Ectodermal cell (in vitro differentiated cells): ENCODE measurements around the gene YDJC. TPM values are rescaled to one million over a fixed set of nuclear protein-coding genes. Genes with fewer than 3 reads are reported as not detected.
"Not testable (repeated sequence)": the region's sequence is repeated elsewhere in the genome, so short reads cannot be mapped to it uniquely, and the experiment has no call there.

Experiments used
- H3K27ac ChIP-seq: 2 replicates; pipeline ENCODE4 v1.7.0; 2013; ENCODE audit warnings: mild to moderate bottlenecking, low read depth, low read length; ENCODE audit not compliant: insufficient read depth, poor library complexity, severe bottlenecking
- H3K27me3 ChIP-seq: 2 replicates; pipeline ENCODE4 v1.7.0; 2013; ENCODE audit warnings: mild to moderate bottlenecking, low read length; ENCODE audit not compliant: insufficient read depth, control insufficient read depth, poor library complexity, severe bottlenecking
- H3K36me3 ChIP-seq: one replicate; pipeline ENCODE4 v1.7.0; 2013; ENCODE audit warnings: low read length; ENCODE audit not compliant: control insufficient read depth, insufficient read depth
- H3K4me1 ChIP-seq: one replicate; pipeline ENCODE4 v1.7.0; 2013; ENCODE audit warnings: low read length; ENCODE audit not compliant: control insufficient read depth, insufficient read depth
- H3K4me3 ChIP-seq: 2 replicates; pipeline ENCODE4 v1.7.0; 2013; ENCODE audit warnings: low read depth, low read length, control low read depth; ENCODE audit not compliant: insufficient read depth
- H3K9me3 ChIP-seq: 2 replicates; pipeline ENCODE4 v1.7.0; 2013; ENCODE audit warnings: mild to moderate bottlenecking, low read length, moderate library complexity; ENCODE audit not compliant: control insufficient read depth
- WGBS, 2 experiments: methylation state at CpG; one replicate each; pipeline ENCODE4 v1.1.7; 2013; ENCODE audit warnings: missing lambda C conversion rate in 2 of 2; 5-methylcytosine and 5-hydroxymethylcytosine counted together
- polyA plus RNA-seq, 4 experiments: library from polyadenylated mRNA; stranded (reverse); fragments of 50-300 nt; gene quantifications; one replicate each; pipeline ENCODE4 v1.2.3, GENCODE V29; 2013

YDJC gene
- polyA plus RNA-seq (2013, experiment 1 of 4): 10.5 TPM
- 11.6 TPM for polyA plus RNA-seq (2013, experiment 2 of 4)
- polyA plus RNA-seq (2013, experiment 3 of 4): 12.9 TPM
- polyA plus RNA-seq (2013, experiment 4 of 4): 12.4 TPM

GRCh38 chr22:21629255-21630149, at the start of gene YDJC:
Gene YDJC (minus strand): TSS chr22:21630022. CDS start chr22:21630014, 8 bp downstream.
- Histone ChIP-seq H3K27me3 (no peaks in the 10 kb centered on the region), H3K4me3 (peak within 1 kb of the TSS; percentile 99), H3K27ac (no peak within 1 kb of the TSS), H3K9me3 (no peaks in the 10 kb centered on the region), H3K4me1 (peaks cover 3% of the 10 kb centered on the region), H3K36me3 (peaks cover 4% of the 10 kb centered on the region)
- 1% methylated on average over 93 of the region's 93 CpGs for WGBS, 2 experiments

GRCh38 chr22:21679383-21679782, 49.6 kb upstream of the YDJC start:
- no peaks in the 10 kb centered on the region for H3K4me1 ChIP-seq
- H3K27ac ChIP-seq: no peak overlapping the region
- 90 to 96% methylated on average over 4 of the region's 4 CpGs for WGBS, 2 experiments
- no peaks in the 10 kb centered on the region for H3K27me3 ChIP-seq
- no peaks in the 10 kb centered on the region for H3K9me3 ChIP-seq
- H3K36me3 ChIP-seq: peaks cover 4% of the 10 kb centered on the region
- H3K4me3 ChIP-seq: no peak overlapping the region

DNA sequence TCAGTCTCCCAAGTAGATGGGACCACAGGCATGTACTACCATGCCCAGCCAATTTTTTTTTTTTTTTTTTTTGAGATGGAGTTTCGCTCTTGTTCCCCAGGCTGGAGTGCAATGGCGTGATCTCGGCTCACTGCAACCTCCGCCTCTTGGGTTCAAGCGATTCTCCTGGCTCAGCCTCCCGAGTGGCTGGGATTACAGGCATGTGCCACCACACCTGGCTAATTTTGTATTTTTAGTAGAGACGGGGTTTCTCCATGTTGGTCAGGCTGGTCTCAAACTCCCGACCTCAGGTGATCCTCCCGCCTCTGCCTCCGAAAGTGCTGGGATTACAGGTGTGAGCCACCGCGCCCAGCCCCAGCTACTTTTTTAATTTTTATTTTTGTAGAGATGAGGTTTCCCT, 49.0 kb upstream of the YDJC start:
- H3K4me3 ChIP-seq, H3K36me3 ChIP-seq, H3K27me3 ChIP-seq, H3K27ac ChIP-seq, H3K9me3 ChIP-seq, H3K4me1 ChIP-seq: not testable (repeated sequence)
- WGBS, 2 experiments: 95% methylated on average over 12 of the region's 12 CpGs

GRCh38 chr22:21677606-21678443, 48.0 kb upstream of the YDJC start:
- Histone ChIP-seq H3K36me3 (peaks cover 3% of the 10 kb centered on the region), H3K27ac (no peak overlapping the region), H3K27me3 (no peaks in the 10 kb centered on the region), H3K4me3 (no peak overlapping the region), H3K4me1 (no peaks in the 10 kb centered on the region), H3K9me3 (no peaks in the 10 kb centered on the region)
- 91 to 95% methylated on average over 15 of the region's 15 CpGs for WGBS, 2 experiments

- H3K36me3 ChIP-seq: no peaks in the 10 kb centered on the region
- H3K27ac ChIP-seq: no peak overlapping the region
- 93 to 95% methylated on average over 12 of the region's 12 CpGs for WGBS, 2 experiments
Measured at GRCh38 chr22:21674638-21675245, 44.9 kb upstream of the YDJC start.

DNA sequence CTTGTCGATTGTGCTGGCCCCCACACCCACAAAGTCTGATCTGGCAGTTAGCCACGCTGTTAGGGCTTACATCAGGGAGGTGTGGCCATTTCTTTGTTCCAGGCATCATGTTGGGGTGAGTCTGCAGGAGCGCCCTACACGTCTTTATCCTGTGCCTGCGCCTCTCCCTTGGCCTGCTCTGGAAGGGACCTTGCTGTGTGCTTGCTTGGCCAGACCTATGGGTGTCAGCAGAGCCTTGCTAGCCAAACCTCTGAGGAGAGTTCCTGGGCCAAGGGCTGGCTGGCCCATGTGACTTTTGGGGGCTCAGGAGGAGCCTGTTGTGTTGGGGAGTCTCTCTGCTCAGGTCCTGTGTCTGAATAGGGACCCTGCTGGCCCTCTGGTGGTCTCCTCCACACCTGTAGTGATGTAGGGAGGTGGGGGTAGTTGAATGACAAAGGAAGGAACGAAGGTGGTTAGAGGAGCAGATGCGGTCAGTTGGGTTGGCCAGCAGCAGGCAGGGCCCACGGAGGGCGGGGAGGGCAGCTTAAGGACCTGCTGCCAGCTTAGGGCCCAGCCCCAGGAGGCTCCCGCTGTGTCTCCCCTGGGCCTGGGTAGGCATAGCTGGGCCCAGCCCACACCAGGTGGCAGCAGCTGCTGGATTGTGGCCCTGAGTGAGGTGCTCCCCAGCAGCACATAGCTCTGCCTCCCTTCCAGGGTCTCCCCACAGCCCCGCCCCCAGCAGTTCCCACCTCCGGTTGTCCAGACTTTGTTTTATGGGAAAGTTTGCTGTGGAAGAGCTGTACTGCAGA, 43.9 kb upstream of the YDJC start:
- no peak overlapping the region for H3K4me3 ChIP-seq
- no peaks in the 10 kb centered on the region for H3K27me3 ChIP-seq
- H3K4me1 ChIP-seq: no peaks in the 10 kb centered on the region
- no peaks in the 10 kb centered on the region for H3K36me3 ChIP-seq
- H3K27ac ChIP-seq: no peak overlapping the region
- 90 to 93% methylated on average over 10 to 12 of the region's 12 CpGs for WGBS, 2 experiments
- no peaks in the 10 kb centered on the region for H3K9me3 ChIP-seq

More at GRCh38 chr22:21674638-21675245, 44.9 kb upstream of the YDJC start:
- H3K27me3 ChIP-seq: no peaks in the 10 kb centered on the region
- no peaks in the 10 kb centered on the region for H3K4me1 ChIP-seq
- H3K4me3 ChIP-seq: no peak overlapping the region
- no peaks in the 10 kb centered on the region for H3K9me3 ChIP-seq

DNA sequence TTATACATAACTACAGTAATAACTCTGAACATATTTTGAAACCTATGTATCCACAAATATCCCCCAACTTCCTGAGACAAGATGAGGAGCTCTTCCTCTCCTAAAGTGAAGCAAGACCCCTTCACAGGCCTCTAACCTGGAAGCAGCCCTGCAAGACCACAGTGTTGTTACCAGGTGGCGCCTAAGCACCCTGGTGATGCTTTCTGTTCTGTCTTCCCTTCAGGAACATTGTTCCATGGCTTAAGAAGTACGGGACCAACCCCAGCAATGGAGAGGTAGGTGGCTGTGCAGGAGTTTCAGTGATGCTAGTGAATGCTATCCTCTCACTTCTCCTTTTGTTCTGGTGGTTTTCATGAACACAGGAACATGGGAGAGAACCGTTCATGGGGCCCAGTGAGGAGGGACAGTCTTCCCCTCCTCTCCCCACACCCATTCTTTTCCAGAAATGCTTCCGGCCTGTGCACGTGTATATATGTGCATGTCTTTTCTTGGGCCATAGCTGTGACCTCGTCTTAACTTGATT, 42.3 kb upstream of the YDJC start:
- no peaks in the 10 kb centered on the region for H3K4me1 ChIP-seq
- H3K4me3 ChIP-seq: no peak overlapping the region
- 93 to 95% methylated on average over 6 of the region's 6 CpGs for WGBS, 2 experiments
- H3K36me3 ChIP-seq: no peaks in the 10 kb centered on the region
- H3K27ac ChIP-seq: no peak overlapping the region
- no peaks in the 10 kb centered on the region for H3K9me3 ChIP-seq
- H3K27me3 ChIP-seq: no peaks in the 10 kb centered on the region

DNA sequence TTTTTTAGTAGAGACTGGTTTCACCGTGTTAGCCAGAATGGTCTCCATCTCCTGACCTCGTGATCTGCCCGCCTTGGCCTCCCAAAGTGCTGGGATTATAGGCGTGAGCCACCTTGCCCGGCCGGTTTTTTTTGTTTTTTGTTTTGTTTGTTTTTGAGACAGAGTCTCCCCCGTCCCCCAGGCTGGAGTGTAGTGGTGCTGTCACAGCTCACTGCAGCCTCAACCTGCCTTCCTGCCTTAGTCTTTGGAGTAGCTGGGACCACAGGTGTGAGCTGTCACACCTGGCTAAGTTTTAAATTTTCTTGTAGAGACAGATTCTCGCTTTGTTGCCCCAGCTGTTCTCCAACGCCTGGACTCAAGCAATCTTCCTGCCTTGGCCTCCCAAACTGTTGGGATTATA, 39.2 kb upstream of the YDJC start:
- no peaks in the 10 kb centered on the region for H3K4me1 ChIP-seq
- no peaks in the 10 kb centered on the region for H3K36me3 ChIP-seq
- H3K27me3 ChIP-seq: no peaks in the 10 kb centered on the region
- H3K27ac ChIP-seq: no peak overlapping the region
- no peaks in the 10 kb centered on the region for H3K9me3 ChIP-seq
- H3K4me3 ChIP-seq: no peak overlapping the region
- 91 to 92% methylated on average over 9 of the region's 9 CpGs for WGBS, 2 experiments

DNA sequence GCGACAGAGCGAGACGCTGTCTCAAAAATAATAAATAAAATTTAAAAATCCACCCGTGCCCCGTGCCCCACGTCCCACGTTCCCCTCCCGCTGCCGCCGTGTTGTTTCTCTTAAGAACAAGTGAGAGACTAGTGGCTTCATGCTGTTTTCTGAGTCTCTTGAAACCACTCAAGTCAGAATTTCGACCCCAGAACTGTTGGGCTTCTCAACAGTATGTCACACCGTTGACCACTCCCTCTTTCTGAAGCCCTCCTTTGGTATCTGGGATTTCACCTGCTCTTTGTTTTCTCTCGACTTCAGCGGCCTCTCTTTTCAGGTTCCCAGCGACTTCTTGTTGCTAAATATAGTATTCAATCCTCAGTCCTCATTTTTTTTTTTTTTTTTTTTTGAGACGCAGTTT, 37.0 kb upstream of the YDJC start:
- peak overlapping the region; percentile 89 for H3K4me3 ChIP-seq
- H3K4me1 ChIP-seq: no peaks in the 10 kb centered on the region
- H3K27ac ChIP-seq: no peak overlapping the region
- 56 to 62% methylated on average over 16 of the region's 16 CpGs for WGBS, 2 experiments
- H3K9me3 ChIP-seq: no peaks in the 10 kb centered on the region
- no peaks in the 10 kb centered on the region for H3K27me3 ChIP-seq
- H3K36me3 ChIP-seq: no peaks in the 10 kb centered on the region
